DOHH2 (cell line): ENCODE results near the gene TPSG1.

ENCODE experiments used
- H3F3A ChIP-seq: fragments of 200-600 bp; sonication (generic), shearing (Covaris generic); 2 replicates; pipeline ENCODE4 v1.6.0; 2016; ENCODE audit warnings: antibody characterized with exemption, mild to moderate bottlenecking; ENCODE audit not compliant: control insufficient read depth, insufficient read depth
- H3K27ac ChIP-seq: fragments of 200-600 bp; sonication (generic); 2 replicates; pipeline ENCODE4 v1.5.1; 2014; ENCODE audit warnings: low read depth, mild to moderate bottlenecking, low read length, moderate library complexity
- H3K27me3 ChIP-seq: fragments of 200-600 bp; sonication (generic); 2 replicates; pipeline ENCODE4 v1.6.1; 2014; ENCODE audit warnings: mild to moderate bottlenecking, low read length, mixed read lengths; ENCODE audit not compliant: control insufficient read depth
- H3K36me3 ChIP-seq: fragments of 200-600 bp; sonication (generic); 2 replicates; pipeline ENCODE4 v1.6.1; 2014; ENCODE audit warnings: mild to moderate bottlenecking, low read length, moderate library complexity, mixed read lengths; ENCODE audit not compliant: control insufficient read depth
- H3K4me1 ChIP-seq: fragments of 200-600 bp; sonication (generic); 2 replicates; pipeline ENCODE4 v1.6.1; 2014; ENCODE audit warnings: mild to moderate bottlenecking, low read length, mixed read lengths; ENCODE audit not compliant: control insufficient read depth
- H3K4me2 ChIP-seq: fragments of 200-600 bp; sonication (generic); 2 replicates; pipeline ENCODE4 v1.6.0; 2014; ENCODE audit warnings: mild to moderate bottlenecking, low read length, moderate library complexity
- H3K4me3 ChIP-seq: fragments of 200-600 bp; sonication (generic); 2 replicates; pipeline ENCODE4 v1.5.1; 2014; ENCODE audit warnings: mild to moderate bottlenecking, low read length, mixed read lengths
- H3K79me2 ChIP-seq: fragments of 200-600 bp; sonication (generic); 2 replicates; pipeline ENCODE4 v1.6.1; 2014; ENCODE audit warnings: mild to moderate bottlenecking, low read length, mixed read lengths; ENCODE audit not compliant: control insufficient read depth
- H3K9me2 ChIP-seq: fragments of 200-600 bp; sonication (generic); replicated peaks from 2 replicates; pipeline ENCODE4 v1.6.1; 2014; ENCODE audit warnings: mild to moderate bottlenecking, low read length, mixed read lengths; ENCODE audit not compliant: control insufficient read depth
- H3K9me3 ChIP-seq: fragments of 200-600 bp; sonication (generic); 2 replicates; pipeline ENCODE4 v1.6.1; 2014; ENCODE audit warnings: antibody characterized with exemption, low read length, mixed read lengths; ENCODE audit not compliant: control insufficient read depth, insufficient read depth
- H4K20me1 ChIP-seq: fragments of 200-600 bp; sonication (generic); 2 replicates; pipeline ENCODE4 v1.6.0; 2014; ENCODE audit warnings: low read depth, mild to moderate bottlenecking, antibody characterized with exemption, low read length, moderate library complexity; ENCODE audit not compliant: control insufficient read depth, insufficient read depth
- CTCF ChIP-seq: fragments of 200-600 bp; sonication (generic); IDR thresholded peaks from one replicate; pipeline ENCODE4 v1.5.1; 2014; ENCODE audit warnings: antibody characterized with exemption, mild to moderate bottlenecking, low read depth, low read length; ENCODE audit not compliant: poor library complexity, severe bottlenecking
- EZH2phosphoT487 ChIP-seq: fragments of 200-600 bp; sonication (generic); IDR thresholded peaks from 2 replicates; pipeline ENCODE4 v1.6.1; 2017; ENCODE audit warnings: borderline replicate concordance, mild to moderate bottlenecking, antibody characterized with exemption, low read length, moderate library complexity, mixed read lengths

TPSG1 gene

GRCh38 chr16:1261131-1261892, 36.2 kb upstream of the TPSG1 start:
- no peaks in the 10 kb centered on the region for H3K79me2 ChIP-seq
- H4K20me1 ChIP-seq: no peaks in the 10 kb centered on the region
- H3K4me3 ChIP-seq: no peak overlapping the region

DNA sequence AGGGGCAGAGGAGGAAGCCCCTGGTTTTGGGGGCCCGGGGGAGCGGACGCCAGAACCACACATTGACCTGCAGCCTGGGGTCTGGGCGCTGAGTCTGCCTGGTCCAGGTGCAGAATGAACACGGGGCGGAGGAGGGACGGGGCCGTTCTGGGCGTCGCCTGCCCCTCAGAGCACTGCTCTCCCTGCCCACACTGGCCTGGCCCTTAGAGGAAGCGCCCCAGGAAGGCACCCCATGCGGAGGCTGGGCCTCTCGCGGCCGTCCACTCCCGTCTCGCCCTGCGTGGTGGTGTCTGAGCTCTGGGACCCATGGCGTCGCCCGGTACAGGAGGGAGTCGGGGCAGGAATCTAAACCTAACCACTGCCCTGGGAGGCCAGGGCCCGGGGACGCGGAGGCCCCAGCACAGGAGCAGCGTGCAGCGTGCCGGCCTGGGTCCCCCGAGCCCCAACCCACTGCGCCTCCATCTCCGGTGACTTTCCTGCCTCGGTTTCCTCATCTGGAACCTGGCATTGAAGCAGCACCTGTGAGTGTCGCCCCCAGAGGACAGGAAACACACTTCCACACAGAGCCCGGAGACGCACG, 35.1 kb upstream of the TPSG1 start:
- Histone ChIP-seq H3F3A (no peaks in the 10 kb centered on the region), H3K36me3 (no peaks in the 10 kb centered on the region), H3K4me3 (no peak overlapping the region), H3K27ac (no peak overlapping the region), H3K79me2 (no peaks in the 10 kb centered on the region), H3K4me1 (no peaks in the 10 kb centered on the region), H3K27me3 (peaks cover 5% of the 10 kb centered on the region; the same call in 1 of the 2 replicates), H3K9me2 (no peaks in the 10 kb centered on the region), H3K4me2 (no peak overlapping the region), H3K9me3 (peaks cover 6% of the 10 kb centered on the region; the same call in 1 of the 2 replicates), H4K20me1 (no peaks in the 10 kb centered on the region)
- TF ChIP-seq CTCF (no peak), EZH2phosphoT487 (no peak)

More at GRCh38 chr16:1261131-1261892, 36.2 kb upstream of the TPSG1 start:
- Histone ChIP-seq H3F3A (no peaks in the 10 kb centered on the region), H3K9me2 (no peaks in the 10 kb centered on the region), H3K4me1 (no peaks in the 10 kb centered on the region), H3K9me3 (peaks cover 6% of the 10 kb centered on the region; the same call in 1 of the 2 replicates), H3K4me2 (no peak overlapping the region), H3K27me3 (peaks cover 5% of the 10 kb centered on the region; the same call in 1 of the 2 replicates), H3K27ac (no peak overlapping the region), H3K36me3 (no peaks in the 10 kb centered on the region)
- TF ChIP-seq EZH2phosphoT487: no peak

- Histone ChIP-seq H3F3A (no peaks in the 10 kb centered on the region), H3K9me3 (peaks cover 6% of the 10 kb centered on the region; the same call in 1 of the 2 replicates), H3K27me3 (peaks cover 5% of the 10 kb centered on the region; the same call in 1 of the 2 replicates), H4K20me1 (no peaks in the 10 kb centered on the region), H3K4me2 (no peak overlapping the region), H3K4me3 (no peak overlapping the region), H3K9me2 (no peaks in the 10 kb centered on the region), H3K79me2 (no peaks in the 10 kb centered on the region), H3K27ac (no peak overlapping the region), H3K36me3 (no peaks in the 10 kb centered on the region), H3K4me1 (no peaks in the 10 kb centered on the region)
- TF ChIP-seq EZH2phosphoT487: no peak
- no peak for TF ChIP-seq CTCF
Measured at GRCh38 chr16:1259760-1260068, 34.6 kb upstream of the TPSG1 start.
